GM21423 (cell line): ENCODE measurements around the gene CEP295NL.
"Not testable (repeated sequence)": the region's sequence is repeated elsewhere in the genome, so short reads cannot be mapped to it uniquely, and the experiment has no call there.

Source experiments
- ATAC-seq: cut with Tn5 transposase; IDR thresholded peaks from one replicate; pipeline ENCODE4 v1.9.1; 2021; ENCODE audit warnings: mild to moderate bottlenecking, moderate library complexity; ENCODE audit not compliant: unreplicated experiment

CEP295NL gene

DNA sequence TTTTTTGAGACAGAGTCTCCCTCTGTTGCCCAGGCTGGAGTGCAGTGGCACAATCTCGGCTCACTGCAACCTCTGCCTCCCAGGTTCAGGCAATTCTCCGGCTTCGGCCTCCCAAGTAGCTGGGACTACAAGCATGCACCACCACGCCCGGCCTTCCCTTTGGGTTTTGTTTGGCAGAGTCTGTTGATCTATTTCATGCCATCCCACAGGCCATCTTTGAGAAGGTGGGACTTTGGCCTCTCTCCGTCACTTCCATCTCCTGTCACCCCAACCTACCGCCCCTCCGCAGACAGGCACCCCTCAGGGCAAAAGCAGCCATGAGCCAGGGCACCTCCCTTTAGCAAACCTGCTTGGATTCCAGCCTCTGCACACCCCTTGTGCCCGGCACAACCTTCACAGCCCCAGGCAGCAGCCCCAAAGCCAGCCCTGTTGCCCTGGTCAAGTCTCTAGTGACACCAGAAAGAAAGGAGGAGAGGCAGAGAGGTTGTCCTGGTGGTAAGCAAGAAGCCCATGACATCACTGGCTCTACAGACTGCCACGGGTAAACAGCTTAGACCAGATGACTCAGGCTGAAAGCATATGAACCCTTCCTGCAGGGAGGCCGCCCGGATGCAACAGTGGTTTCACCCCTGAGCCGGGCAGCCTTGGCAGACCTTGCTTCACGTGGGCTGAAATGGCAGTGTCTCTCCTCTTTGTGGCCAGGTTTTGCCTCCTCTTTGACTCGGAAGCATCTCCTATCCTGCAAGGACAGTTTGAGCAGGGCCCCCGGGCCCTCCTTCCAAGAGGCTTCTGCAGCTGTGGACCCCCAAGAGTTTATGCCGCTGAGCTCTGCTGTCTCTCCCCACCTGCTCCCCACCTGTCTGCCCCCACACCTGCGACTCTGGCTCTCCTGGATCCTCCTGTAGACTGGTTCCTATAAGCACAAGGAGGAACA is 30.3 kb upstream of the CEP295NL start:
- ATAC-seq, result no peak

DNA sequence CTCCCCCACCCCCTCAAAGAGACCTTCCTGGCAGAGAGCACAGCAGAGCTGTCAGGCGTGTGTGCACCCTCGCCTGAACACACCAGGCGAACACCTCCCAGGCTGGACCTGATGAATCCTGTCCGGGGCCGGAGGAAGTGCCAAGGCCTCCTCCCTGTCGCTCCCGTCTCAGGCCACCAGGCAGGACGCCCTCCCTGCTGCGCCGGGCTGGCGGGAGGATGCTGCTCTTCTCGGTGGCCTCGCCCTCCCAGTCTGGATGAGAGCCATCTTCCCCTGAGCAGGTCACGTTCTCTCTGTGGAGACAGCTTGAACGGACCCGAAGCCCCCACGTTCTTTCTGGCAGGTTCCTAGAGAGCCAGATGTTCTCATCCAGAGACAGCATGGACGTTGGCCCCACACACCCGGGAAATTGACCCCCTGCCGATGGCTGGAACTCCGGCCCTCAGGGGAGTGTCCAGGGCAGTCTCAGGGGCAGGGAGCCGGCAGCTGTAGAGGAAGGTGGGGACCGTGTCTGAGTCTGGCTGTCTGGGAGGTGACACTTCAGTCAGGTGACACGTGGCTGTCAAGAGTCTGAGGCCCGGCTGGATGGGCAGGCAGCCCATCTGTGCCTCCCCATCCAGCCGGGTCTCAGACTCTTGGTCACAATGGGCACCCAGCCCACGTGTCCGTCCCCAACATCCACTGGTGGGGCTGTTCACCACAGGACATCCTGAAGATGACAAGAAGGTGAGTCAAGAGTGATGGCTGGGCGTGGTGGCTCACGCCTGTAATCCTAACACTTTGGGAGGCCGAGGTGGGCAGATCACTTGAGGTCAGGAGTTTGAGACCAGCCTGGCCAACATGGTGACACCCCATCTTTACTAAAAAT is 27.1 kb upstream of the CEP295NL start:
- no peak for ATAC-seq

DNA sequence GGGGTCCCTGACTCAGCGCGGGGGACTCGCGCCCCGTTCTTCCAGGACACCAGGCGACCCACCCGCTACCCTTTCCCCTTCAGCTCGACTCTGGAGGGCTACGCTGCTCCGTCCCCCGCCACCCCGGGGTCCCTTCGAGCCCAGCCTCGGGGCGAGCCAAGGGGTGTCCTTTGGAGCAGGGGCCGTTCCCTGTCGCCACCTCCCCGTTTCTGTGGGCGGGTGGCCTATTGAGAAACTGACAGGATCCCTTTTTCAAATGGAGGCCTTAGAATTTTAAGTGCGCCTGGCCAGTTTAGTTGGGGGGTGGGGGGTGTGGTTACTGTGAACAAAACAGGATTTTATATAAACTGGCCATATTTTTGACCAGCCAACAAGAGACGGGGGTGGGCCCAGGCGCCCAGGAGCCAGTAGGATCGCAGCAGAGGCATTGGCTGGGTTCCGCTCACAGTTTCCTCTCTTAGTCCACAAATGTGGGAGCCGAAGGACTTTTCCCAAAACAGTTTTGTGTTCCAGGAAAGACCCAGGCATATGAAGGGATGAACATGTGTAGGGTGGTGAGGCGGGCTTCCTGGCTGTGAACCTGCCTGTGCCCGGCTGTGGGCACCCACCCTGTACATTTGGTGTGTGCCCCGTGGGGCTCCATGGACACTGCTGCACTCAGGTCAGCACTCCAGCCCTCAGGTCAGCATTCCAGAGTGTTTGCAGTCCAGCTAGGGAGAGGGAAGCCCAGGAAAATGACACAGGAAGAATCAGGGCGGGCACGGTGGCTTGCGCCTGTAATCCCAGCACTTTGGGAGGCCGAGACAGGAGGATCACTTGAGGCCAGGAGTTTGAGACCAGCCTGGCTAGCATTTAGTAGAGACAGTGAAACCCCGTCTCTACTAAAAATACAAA is 22.9 kb upstream of the CEP295NL start:
- no peak for ATAC-seq

DNA sequence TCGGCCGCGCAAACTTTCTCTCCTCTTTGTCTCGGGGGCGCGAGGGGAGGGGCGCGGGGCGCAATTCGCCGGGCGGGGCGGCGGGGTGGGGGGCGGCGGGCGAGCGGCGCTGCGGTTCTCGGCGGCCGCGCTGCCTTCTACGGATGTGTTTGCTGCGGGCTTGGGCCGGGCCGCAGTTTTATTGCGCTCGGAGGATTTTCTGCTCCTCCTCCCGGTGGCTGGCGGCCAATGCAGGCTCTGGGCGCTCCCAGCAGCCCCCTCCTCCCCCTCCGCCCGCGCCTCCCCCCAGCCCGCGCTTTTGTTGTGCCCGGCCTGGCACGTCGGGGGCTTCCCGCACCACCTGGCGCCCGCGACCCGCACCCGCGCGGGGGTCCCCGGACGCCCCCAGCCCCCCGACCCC is 22.2 kb upstream of the CEP295NL start, which contains the start of gene TIMP2:
Gene TIMP2, minus strand, starts transcription at position 154 of the 400 bp plus-strand sequence. CDS start 299 bp downstream, outside the sequence.
- ATAC-seq, result no peak

DNA sequence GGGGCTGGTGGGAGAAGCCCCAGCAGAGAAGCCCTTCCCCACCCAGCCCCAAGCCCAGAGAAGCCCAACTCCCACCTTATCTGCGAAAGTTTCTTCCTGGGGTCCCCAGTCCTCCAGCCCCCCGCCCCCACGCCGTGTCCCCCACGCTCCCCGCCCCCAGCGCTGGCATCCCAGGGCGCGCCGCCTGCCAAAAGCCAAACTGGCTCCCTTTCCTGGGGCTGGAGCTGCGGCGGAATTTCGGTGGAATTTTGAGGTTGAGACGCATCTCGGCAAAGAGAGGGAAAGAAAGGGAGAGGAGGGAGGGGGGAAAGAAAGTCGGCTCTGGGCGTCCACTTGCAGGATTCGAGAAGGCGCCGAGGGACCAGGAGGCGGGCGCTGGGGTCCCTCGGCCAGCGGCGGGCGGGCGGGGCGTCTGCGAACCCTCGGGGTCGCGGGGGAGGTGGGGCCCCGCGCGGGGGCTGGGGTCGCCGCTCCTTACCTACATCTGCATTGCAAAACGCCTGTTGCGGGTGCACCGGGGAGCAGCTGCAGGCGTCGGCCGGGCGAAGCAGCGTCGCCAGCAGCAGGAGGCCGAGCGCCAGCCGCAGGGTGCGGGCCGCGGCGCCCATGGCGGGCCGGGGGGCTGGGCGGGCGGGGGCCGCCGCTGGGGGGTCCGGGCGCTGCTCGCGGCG is 21.6 kb upstream of the CEP295NL start:
- ATAC-seq, result no peak

DNA sequence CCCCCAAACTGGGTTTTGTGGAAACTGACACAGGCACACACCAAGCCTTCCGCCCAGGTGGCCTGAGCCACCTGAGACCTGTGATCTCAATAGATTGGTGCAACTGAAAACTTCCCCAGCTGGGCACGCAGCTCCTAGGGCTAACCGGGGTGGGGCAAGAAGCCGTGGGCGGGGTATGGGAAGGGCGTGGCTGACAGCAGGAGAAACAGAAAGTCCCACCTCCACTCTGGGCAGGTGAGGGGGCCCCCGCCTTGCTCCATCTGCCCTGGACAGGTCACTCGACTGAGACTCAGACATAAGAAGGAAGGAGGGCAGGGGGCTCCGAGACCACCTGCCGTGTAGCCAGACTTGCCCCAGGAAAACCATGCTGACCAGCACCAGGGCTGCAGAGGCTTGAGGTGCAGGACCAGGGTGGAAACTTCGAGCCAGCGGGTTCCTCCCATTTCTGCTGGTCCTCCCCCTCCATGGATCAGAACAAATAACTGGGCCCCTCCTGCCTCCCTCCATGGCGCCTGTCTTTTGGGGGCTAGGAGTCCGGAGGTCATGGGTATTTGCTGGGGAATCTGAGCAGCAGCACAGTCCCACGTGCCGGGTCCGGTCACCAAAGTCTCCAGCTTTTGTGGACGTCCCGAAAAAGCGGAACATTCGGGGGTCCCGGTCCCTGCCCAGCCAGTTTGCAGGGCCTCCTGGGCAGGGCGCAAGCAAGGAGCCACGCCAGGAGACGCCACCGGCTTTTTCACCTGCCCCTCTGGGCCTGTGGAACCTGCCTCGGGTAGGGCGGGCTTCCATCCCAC is 20.9 kb upstream of the CEP295NL start:
- peak; percentile 60 for ATAC-seq

DNA sequence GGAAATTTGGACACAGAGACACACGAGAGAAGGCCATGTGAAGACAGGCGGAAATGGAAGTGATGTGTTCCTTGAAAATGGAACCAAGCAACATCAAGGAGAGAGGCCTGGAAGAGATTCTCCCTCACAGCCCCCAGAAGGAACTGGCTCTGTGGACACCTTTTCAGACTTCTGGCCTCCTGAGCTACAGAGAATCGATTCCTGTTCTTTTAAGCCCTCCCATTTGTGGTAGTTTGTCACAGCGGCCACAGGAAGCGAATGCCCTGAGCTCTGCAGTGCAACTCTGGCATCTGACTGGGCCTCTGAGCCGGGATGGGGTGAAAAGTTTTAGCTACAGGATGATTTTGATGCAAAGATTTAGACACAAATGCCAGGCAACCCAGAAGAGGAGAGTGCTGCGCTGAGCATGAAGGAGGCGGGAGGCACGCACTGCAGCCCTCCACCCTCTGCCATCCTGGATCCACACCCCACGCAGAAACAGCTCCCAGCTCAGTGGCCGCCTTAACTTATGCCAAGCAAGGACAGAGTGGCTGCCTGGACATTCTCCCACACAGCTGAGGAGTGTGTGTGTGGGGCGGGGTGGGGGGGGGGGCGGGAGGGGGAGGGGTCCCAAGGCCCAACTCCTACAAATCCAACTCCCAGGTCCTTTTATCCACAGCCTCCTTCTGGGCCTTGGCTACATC is 20.0 kb upstream of the CEP295NL start:
- ATAC-seq, result no peak

DNA sequence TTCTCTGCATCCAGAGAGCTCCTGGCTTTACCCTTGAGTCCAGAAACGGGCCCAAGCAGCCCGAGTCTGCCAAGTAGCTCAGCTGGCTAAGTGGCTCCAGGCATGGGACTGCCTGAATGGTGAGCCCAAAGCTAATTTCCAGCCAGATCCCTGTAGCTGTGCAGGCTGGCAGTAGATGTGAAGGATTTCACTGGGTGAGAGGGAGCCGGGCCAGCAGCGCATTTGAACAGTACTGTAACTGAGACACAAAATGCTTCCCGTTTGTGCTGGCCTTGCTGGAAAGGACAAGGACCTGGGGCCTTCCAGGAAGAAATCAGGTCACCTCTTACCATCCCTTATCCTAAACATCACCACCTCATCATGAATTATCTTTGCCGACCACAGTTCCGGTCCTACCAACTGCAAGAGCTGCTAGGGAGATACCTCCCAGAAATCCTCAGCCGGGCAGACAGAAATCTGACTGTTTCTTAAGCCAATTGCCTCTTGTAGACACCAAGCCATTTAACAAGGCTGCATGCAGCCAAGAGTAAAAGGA is 18.5 kb upstream of the CEP295NL start:
- no peak for ATAC-seq

DNA sequence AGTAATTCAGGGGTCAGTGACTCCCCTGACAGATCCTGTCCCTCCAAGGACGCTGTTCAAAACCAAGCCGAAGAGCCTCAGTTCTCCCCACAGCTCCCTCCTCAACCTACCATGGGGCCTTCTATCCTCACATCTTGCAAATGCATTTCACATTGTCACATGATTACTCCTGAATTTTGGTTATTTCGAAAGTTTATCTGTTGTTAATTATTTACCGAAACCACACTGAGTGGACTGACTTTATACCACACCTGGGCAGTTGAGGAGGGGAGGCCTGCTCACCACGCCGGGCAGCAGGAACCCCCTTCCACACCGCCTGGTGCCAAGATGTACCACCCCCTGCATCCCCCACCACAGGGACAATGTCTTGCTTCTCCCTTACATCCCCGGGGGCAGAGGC is 17.5 kb upstream of the CEP295NL start:
- ATAC-seq, result no peak

DNA sequence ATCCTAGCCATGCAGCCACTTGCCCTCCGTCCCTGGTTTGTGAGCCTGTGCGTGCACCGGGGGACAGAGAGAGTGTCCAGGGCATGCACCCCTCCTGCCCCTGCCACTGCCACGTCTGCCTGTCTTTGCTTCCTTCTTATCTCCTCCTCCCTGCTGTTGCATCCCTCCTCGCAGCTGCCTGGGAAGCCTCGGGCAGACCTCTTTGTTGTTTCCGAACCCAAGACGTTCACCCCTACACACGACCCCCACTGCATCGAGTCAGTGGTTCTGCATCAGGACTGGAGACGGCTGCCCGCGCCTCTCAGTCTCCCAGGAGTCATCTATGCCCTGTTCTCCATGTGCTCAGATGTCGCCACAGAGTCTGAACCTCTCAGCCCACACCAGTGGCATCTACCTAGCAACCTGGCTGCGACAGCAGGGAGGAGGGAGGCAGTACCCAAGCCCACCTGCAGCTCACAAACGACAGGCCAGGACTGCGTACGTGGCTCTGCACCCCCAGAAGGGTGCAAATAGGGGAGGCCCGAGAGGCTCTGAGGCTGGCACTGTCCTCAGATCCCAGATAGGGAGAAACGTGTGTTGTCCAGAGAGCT is 17.0 kb upstream of the CEP295NL start:
- ATAC-seq, result no peak

DNA sequence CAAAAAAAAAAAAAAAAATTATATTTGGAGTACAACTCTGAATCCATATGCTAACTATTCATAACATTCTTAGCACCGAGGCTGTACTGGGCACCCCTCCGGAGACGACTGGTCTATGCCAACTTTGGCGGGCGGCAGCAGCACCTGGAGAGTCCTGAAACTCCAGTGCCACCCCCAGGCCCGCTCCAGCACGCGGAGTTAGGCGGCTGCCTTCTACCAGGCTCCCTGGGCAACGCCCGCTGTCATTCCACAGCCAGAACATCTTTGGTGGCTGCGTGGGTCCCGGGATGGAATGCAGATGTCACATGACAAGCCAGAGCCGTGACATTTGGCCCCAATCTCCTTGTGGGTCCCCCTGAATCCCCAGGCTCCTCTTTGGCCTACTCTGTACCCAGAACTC is 16.0 kb upstream of the CEP295NL start:
- ATAC-seq, result no peak

DNA sequence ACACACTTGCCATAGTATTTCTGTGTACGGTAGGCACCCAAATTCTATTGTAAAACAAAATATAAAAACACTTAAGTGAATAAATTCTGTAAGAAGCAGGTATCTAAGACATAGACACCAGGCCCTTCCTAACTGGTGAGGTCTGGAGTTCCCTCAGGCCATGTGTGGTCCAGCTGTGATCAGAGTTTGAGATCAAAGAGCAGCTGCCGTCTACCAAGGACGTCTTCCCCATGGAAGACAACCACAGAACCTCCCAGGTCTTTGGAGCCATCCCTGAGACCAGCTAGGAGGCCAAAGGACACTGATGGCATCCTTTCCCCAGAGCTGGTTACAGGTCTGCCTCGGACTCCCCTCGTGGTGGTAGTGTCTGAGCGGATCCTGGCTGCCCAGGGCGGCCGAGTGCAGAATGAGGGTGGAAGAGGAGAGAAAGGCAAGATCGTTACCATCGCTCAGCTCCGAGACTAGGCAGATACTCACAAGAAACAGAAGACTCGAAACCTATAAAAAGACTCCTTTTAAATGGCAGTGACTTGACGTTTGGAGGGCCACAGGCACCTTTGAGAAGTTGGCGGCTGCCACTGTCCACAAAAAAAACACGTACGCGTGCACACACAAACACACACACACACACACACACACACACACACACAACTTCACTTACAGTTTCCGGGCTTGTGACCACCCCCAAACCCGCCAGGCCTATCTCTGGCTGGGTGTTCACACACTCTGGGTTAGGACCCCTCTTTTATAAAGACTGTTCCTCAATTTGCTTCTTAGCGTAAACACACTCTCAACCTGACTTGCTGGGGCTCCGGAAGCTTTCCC is 14.7 kb upstream of the CEP295NL start:
- ATAC-seq, result no peak

DNA sequence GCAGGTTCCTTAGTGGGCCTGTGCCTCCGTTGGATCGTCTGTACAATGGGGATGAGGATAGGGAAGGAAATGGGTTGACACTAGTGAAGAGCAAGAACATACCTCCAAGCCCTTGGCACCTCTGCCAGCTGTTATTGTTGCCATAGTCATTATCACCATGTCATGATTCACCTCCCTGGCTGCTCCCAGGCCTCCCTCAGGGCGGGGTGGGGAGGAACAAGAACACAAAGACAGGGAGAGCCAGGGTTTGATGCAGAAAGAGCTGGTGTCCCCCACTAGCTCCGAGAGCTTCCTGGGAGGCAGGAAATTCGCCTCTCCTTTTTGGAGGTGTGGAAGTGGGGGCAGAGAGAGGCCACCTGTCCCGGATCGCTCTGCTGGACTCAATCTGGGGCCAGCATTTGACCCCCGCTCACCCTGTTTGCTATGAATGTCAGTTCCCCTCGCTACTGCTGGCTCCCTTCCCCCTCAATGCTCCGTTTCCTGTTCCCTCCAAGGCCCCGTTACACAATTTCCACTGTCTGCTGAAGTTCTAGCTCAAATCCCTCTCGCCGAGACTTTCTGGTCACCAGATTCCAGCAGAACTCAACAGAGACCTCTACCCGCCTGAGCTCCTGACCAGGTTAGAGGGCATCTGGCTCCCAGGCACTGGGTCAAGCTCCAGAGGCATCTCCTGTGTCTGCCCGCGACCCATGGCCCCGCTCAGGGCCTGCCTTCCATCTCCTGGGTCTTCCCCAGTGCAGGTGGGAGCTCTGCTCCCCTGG is 13.1 kb upstream of the CEP295NL start:
- no peak for ATAC-seq

DNA sequence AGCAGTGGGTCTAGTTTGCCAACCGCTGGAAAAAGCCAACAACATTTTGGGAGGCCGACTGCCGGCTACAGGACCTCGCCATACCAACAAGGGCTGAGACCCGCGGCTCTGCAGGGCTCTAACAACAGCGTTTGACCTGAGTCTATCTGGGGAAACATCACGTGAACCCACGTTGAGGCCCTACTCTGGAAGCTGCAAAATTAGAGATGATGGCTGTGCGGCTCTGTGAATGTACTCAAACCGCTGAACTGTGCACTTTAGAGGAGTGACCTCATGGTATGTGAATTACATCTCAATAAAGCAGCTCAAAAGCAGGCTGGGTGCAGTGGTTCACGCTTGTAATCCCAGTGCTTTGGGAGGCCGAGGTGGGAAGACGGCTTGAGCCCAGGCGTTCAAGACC is 10.1 kb upstream of the CEP295NL start:
- ATAC-seq, result no peak

DNA sequence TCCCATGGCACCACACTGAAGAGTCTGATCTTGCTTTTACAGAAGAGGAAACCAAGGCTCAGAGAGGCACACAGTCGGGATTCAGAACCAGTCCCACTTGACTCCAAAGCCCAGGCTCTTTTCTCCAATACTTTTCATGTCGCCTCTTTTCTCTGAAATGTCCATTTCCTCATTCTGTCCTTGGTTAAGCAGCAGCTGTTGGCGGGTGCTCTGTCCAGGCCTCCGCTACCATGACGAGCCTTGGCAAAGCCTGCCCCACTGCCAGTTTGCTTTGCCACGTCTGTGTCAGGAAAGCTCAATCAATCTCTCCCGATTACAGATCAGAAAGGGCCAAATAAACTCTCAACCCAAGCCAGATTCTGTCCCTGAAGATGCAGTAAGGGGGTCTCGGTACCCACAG is 9.1 kb upstream of the CEP295NL start:
- ATAC-seq, result no peak

DNA sequence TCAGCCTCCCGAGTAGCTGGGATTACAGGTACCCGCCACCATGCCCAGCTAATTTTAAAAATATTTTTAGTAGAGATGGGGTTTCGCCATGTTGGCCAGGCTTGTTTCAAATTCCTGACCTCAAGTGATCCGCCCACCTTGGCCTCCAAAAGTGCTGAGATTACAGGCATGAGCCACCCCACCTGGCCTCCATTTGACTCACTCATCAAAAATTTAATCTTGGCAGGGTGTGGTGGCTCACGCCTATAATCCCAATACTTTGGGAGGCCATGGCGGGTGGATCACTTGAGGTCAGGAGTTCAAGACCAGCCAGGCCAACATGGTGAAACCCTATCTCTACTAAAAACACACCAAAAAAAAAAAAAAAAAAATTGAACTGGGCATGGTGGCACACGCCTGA is 8.5 kb upstream of the CEP295NL start:
- ATAC-seq, result not testable (repeated sequence)
